Right atrium auricular region (tissue), 2 donors: ENCODE data around the gene C1orf198. TPM values are rescaled to one million over a fixed set of nuclear protein-coding genes. Genes with fewer than 3 reads are reported as not detected.
A peak's percentile ranks its signal among the peaks of the same experiment; 100 is the strongest.

ENCODE experiments used
- DNase-seq: peaks from one replicate; pipeline ENCODE4 v3.0.0-alpha.2; 2019; ENCODE audit warnings: low spot score
- H3K27ac ChIP-seq, 2 donors: fragments of 200-600 bp; sonication (generic); 1 replicate in 1 of 2; 2 replicates in 1 of 2; pipeline ENCODE4 v1.5.1; 2016 to 2019
- H3K27me3 ChIP-seq, 2 donors: fragments of 200-600 bp; sonication (generic); one replicate each; pipeline versions ENCODE4 v1.5.1 to v1.6.0; 2017 to 2019
- H3K36me3 ChIP-seq: fragments of 200-600 bp; sonication (generic); one replicate; pipeline ENCODE4 v1.5.1; 2016
- H3K4me1 ChIP-seq, 2 donors: fragments of 200-600 bp; sonication (generic); one replicate each; pipeline versions ENCODE4 v1.5.1 to v1.6.0; 2017 to 2019
- H3K4me3 ChIP-seq, 2 donors: fragments of 200-600 bp; sonication (generic); 1 replicate in 1 of 2; 2 replicates in 1 of 2; pipeline ENCODE4 v1.5.1; 2017 to 2019; ENCODE audit warnings: mild to moderate bottlenecking in 1 of 2, moderate library complexity in 1 of 2
- H3K9me3 ChIP-seq, 2 donors: fragments of 200-600 bp; sonication (generic); one replicate each; pipeline ENCODE4 v1.5.1; 2019
- total RNA-seq, 2 donors: library from RNA; depleted of rRNA; stranded (reverse); fragments of >200 nt; gene quantifications; one replicate each; pipeline ENCODE4 v1.1.0, GENCODE V29; 2016
- TF ChIP-seq, protein P1 (sequence below), 2 donors: fragments of 200-600 bp; sonication (generic); IDR thresholded peaks; one replicate each; pipeline ENCODE4 v1.5.1; 2019; ENCODE audit warnings: antibody characterized with exemption in 2 of 2

The C1orf198 gene
- total RNA-seq, 2 donors from 2014 or later: 86.1 to 115 TPM

DNA sequence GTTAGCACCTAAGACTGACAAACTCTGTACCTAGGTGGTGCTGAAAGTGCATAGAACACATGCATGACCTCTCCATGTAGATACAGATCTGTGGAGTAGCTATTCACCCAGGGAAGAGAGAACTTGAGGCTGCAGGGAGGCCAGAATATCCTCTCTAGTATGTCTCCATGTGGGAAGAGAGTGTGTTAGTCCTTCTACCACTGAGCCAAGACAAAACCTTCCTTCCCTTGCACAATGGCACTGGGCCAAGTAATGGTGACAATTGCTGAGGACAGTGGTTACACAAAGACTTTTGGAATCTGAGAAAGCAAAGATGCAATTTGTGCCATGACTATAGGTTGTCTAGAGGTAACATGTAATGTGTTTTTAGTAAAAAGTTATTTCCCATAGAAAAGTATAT is 52.3 kb downstream of the C1orf198 start:
- no peaks in the 10 kb centered on the region for H3K36me3 ChIP-seq
- peaks cover 0 to 8% of the 10 kb centered on the region in 2 donors for H3K4me1 ChIP-seq
- no peak overlapping the region for H3K27ac ChIP-seq
- DNase-seq: peak; percentile 32
- peaks cover 0 to 9% of the 10 kb centered on the region in 2 donors for H3K9me3 ChIP-seq
- no peak overlapping the region for H3K4me3 ChIP-seq
- TF ChIP-seq, protein P1, sequence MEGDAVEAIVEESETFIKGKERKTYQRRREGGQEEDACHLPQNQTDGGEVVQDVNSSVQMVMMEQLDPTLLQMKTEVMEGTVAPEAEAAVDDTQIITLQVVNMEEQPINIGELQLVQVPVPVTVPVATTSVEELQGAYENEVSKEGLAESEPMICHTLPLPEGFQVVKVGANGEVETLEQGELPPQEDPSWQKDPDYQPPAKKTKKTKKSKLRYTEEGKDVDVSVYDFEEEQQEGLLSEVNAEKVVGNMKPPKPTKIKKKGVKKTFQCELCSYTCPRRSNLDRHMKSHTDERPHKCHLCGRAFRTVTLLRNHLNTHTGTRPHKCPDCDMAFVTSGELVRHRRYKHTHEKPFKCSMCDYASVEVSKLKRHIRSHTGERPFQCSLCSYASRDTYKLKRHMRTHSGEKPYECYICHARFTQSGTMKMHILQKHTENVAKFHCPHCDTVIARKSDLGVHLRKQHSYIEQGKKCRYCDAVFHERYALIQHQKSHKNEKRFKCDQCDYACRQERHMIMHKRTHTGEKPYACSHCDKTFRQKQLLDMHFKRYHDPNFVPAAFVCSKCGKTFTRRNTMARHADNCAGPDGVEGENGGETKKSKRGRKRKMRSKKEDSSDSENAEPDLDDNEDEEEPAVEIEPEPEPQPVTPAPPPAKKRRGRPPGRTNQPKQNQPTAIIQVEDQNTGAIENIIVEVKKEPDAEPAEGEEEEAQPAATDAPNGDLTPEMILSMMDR (IDR thresholded peaks at IDR 0.05): no peak
- no peaks in the 10 kb centered on the region for H3K27me3 ChIP-seq

DNA sequence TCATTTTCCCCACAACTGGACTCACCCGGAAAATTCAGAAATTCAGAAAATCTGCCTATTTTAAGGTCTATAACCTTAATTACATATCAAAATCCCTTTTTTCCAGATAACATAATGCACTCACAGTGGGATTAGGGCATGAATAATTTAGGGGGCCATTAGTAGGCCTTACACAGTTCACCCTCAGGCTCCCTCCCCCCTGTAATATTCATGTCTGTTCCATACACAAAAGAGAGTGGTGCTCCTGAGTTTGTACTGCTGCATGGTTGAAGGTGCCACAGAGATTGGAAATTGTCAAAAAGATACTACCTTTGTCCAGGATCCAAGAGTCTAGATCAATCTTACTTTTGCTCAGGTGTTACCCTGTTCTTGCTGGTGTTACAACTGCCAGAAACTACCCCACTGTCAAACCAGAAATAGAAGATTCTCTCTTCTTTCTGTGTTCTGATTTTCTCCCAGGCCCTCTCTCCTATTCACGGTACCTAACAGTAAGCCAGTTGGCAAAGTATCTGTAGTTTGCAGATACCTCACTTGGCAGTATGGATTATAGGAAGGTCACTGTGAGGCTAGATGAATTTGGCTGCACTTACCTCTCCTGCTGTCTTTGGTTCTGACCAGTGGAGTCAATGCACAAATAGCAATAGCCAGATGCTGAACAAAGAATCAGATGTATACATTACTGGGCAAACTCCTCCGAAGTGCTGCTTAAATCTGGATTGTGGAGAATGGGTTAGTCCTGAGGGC is 53.2 kb downstream of the C1orf198 start:
- Histone ChIP-seq H3K27ac (no peak overlapping the region), H3K4me1 (peaks cover 0 to 8% of the 10 kb centered on the region in 2 donors), H3K4me3 (no peak overlapping the region), H3K9me3 (peaks cover 0 to 9% of the 10 kb centered on the region in 2 donors), H3K36me3 (no peaks in the 10 kb centered on the region), H3K27me3 (no peaks in the 10 kb centered on the region)
- TF ChIP-seq, protein P1 (IDR thresholded peaks at IDR 0.05): no peak
- DNase-seq: no peak

GRCh38 chr1:230812568-230812967 is 55.8 kb downstream of the C1orf198 start:
- H3K27ac ChIP-seq: no peak overlapping the region
- no peak overlapping the region for H3K4me3 ChIP-seq
- H3K27me3 ChIP-seq: no peaks in the 10 kb centered on the region
- TF ChIP-seq, protein P1 (IDR thresholded peaks at IDR 0.05): no peak
- peaks cover 0 to 22% of the 10 kb centered on the region in 2 donors for H3K4me1 ChIP-seq
- peaks cover 0 to 9% of the 10 kb centered on the region in 2 donors for H3K9me3 ChIP-seq
- no peak for DNase-seq
- H3K36me3 ChIP-seq: no peaks in the 10 kb centered on the region

DNA sequence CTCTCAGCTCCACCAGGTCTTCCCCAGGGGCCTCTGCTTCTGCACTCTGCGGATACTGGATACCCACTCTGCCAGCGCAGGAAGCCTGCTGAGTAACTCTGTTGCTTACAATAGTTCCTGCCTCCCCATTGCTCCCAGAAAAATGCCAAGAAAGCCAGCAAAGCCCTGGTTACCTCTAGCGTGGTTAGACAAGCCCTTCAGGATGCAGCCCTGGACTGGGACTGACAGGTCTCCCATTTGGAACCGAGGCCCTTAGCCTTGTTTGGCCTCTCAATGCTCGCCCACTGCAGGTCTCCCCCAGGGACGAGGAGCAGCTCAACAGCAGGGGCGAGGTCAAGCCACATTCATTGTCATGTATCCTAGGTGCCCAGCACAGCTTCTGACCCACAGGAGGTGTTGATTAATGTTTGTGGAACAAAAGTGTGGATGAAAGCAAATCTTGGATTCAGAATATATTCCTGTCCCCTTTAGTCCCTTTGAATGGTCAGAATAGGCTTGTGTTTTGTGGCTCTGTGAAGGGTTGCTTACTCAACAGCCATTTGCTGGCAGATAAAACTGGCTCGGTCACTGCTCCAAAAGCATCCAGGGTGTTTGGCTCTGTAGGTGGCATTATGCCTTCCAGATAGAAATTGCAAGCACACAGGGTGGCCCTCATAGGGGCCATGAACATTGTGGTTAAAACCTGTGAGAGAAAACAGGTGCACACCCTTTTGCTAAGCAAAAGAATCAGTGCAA is 58.9 kb downstream of the C1orf198 start:
- Histone ChIP-seq H3K4me3 (no peak overlapping the region), H3K27ac (peak overlapping the region in 1 of 2 donors; percentile 10), H3K9me3 (peaks cover 0 to 9% of the 10 kb centered on the region in 2 donors), H3K36me3 (no peaks in the 10 kb centered on the region), H3K4me1 (peaks cover 0 to 18% of the 10 kb centered on the region in 2 donors), H3K27me3 (no peaks in the 10 kb centered on the region)
- DNase-seq: peak; percentile 21
- TF ChIP-seq, protein P1 (IDR thresholded peaks at IDR 0.05): no peak

GRCh38 chr1:230808281-230808872 is 59.9 kb downstream of the C1orf198 start:
- peaks cover 0 to 9% of the 10 kb centered on the region in 2 donors for H3K9me3 ChIP-seq
- no peak overlapping the region for H3K4me3 ChIP-seq
- peak; percentile 50 for DNase-seq
- TF ChIP-seq, protein P1 (IDR thresholded peaks at IDR 0.05): no peak
- H3K27me3 ChIP-seq: no peaks in the 10 kb centered on the region
- peak overlapping the region; percentile 65 to 79 for H3K27ac ChIP-seq
- no peaks in the 10 kb centered on the region for H3K36me3 ChIP-seq
- peaks cover 0 to 18% of the 10 kb centered on the region in 2 donors for H3K4me1 ChIP-seq
